Common myeloid progenitor, CD34-positive (primary cell): ENCODE data around the gene TMEM190.
"Not testable (repeated sequence)": the region's sequence is repeated elsewhere in the genome, so short reads cannot be mapped to it uniquely, and the experiment has no call there.

Experiments used
- CTCF ChIA-PET: fragments of 350-600 bp; sonication (Branson Sonifier 250); formaldehyde crosslinking; loops from one replicate; lab custom pipeline; 2021; ENCODE audit warnings: antibody characterized with exemption; lab: Charles Lee
- POLR2A ChIA-PET: fragments of 350-600 bp; sonication (Branson Sonifier 250); formaldehyde crosslinking; loops from one replicate; lab custom pipeline; 2021; ENCODE audit warnings: antibody characterized with exemption; lab: Charles Lee
- DNase-seq, 3 donors: peaks; one replicate each; pipeline versions ENCODE4 v3.0.0 to v3.0.0-alpha.2; 2013
- H3K27ac ChIP-seq, 2 experiments: 1 replicate in 1 of 2; 2 replicates in 1 of 2; pipeline ENCODE4 v1.7.0; 2013; ENCODE audit warnings: inconsistent platforms in 2 of 2, low read length in 2 of 2, mild to moderate bottlenecking in 2 of 2, low read depth in 1 of 2, moderate library complexity in 1 of 2; ENCODE audit not compliant: severe bottlenecking in 2 of 2, insufficient read depth in 1 of 2, poor library complexity in 1 of 2
- H3K27me3 ChIP-seq, 5 experiments: replicated peaks in 2 of 5; 1 replicate in 3 of 5; 2 replicates in 2 of 5; pipeline versions ENCODE4 v1.6.1 to v1.7.0; 2013; ENCODE audit warnings: low read length in 4 of 5, mild to moderate bottlenecking in 2 of 5, moderate library complexity in 2 of 5, inconsistent platforms in 1 of 5; ENCODE audit not compliant: insufficient read depth in 5 of 5, control insufficient read depth in 4 of 5
- H3K36me3 ChIP-seq, 4 experiments: 1 replicate in 2 of 4; 2 replicates in 2 of 4; pipeline versions ENCODE4 v1.6.1 to v1.7.0; 2013; ENCODE audit warnings: low read length in 3 of 4, control low read depth in 1 of 4, mild to moderate bottlenecking in 1 of 4; ENCODE audit not compliant: control insufficient read depth in 4 of 4, insufficient read depth in 4 of 4
- H3K4me1 ChIP-seq, 4 experiments: 1 replicate in 3 of 4; 2 replicates in 1 of 4; pipeline versions ENCODE4 v1.6.1 to v1.7.1; 2013; ENCODE audit warnings: low read length in 3 of 4, mild to moderate bottlenecking in 3 of 4, control low read depth in 1 of 4, inconsistent platforms in 1 of 4, moderate library complexity in 1 of 4; ENCODE audit not compliant: control insufficient read depth in 4 of 4, insufficient read depth in 4 of 4; ENCODE audit errors: control extremely low read depth in 1 of 4
- H3K4me3 ChIP-seq, 7 experiments: 1 replicate in 4 of 7; 2 replicates in 3 of 7; pipeline versions ENCODE4 v1.5.1 to v1.7.0; 2013; ENCODE audit warnings: mild to moderate bottlenecking in 7 of 7, low read length in 6 of 7, moderate library complexity in 6 of 7, inconsistent platforms in 2 of 7, low read depth in 2 of 7, control low read depth in 1 of 7; ENCODE audit not compliant: insufficient read depth in 4 of 7, control insufficient read depth in 1 of 7; ENCODE audit errors: extremely low read depth in 1 of 7
- H3K9me3 ChIP-seq, 5 experiments: 1 replicate in 4 of 5; 2 replicates in 1 of 5; pipeline versions ENCODE4 v1.6.1 to v1.7.1; 2013; ENCODE audit warnings: low read length in 4 of 5, mild to moderate bottlenecking in 2 of 5, inconsistent platforms in 1 of 5, low read depth in 1 of 5, moderate library complexity in 1 of 5; ENCODE audit not compliant: control insufficient read depth in 4 of 5, insufficient read depth in 2 of 5; ENCODE audit errors: control extremely low read depth in 1 of 5
- WGBS: methylation state at CpG from one replicate; pipeline ENCODE4 v1.1.5; 2013; ENCODE audit not compliant: insufficient coverage; 5-methylcytosine and 5-hydroxymethylcytosine counted together

TMEM190 gene

GRCh38 chr19:55421281-55421680 is 44.7 kb downstream of the TMEM190 start:
- not testable (repeated sequence) for H3K36me3 ChIP-seq, H3K9me3 ChIP-seq, H3K27ac ChIP-seq, H3K27me3 ChIP-seq, H3K4me3 ChIP-seq
- peaks cover 6 to 40% (median 31%) of the 10 kb centered on the region in 4 experiments for H3K4me1 ChIP-seq
- POLR2A ChIA-PET: interaction anchor here (0.6 kb wide), 1 partner anchor 19 kb away, joined by 3 read pairs; no protein-coding TSS in a partner anchor
- peak; percentile 77 to 96 (median 93) for DNase-seq
- WGBS: 4% methylated on average over 4 of the region's 4 CpGs
- CTCF ChIA-PET: interaction anchor here (0.6 to 0.8 kb wide), 2 partner anchors 14 to 38 kb away, joined by 3 to 4 read pairs; no protein-coding TSS in a partner anchor

- Histone ChIP-seq H3K4me1 (peaks cover 6 to 29% (median 20%) of the 10 kb centered on the region in 4 experiments), H3K9me3 (peaks cover 0 to 4% (median 0%) of the 10 kb centered on the region in 5 experiments), H3K4me3 (no peak overlapping the region), H3K27me3 (no peaks in the 10 kb centered on the region), H3K36me3 (no peaks in the 10 kb centered on the region), H3K27ac (no peak overlapping the region)
- CTCF ChIA-PET: interaction anchor here (1.0 to 1.5 kb wide), 3 partner anchors 20 to 132 kb away, joined by 3 read pairs; no protein-coding TSS in a partner anchor
- no peak for DNase-seq
- 94% methylated on average over 9 of the region's 13 CpGs for WGBS
- POLR2A ChIA-PET: interaction anchor here (0.7 kb wide), 1 partner anchor 122 kb away, joined by 4 read pairs; no protein-coding TSS in a partner anchor
These were observed 46.8 kb downstream of the TMEM190 start for GRCh38 chr19:55423225-55424005.

- POLR2A ChIA-PET: interaction anchor here (0.5 kb wide), 1 partner anchor 84 kb away, joined by 7 read pairs; no protein-coding TSS in a partner anchor
- Histone ChIP-seq H3K4me1 (peaks cover 6 to 26% (median 20%) of the 10 kb centered on the region in 4 experiments), H3K9me3 (peaks cover 0 to 4% (median 0%) of the 10 kb centered on the region in 5 experiments), H3K27me3 (no peaks in the 10 kb centered on the region), H3K27ac (no peak overlapping the region), H3K36me3 (no peaks in the 10 kb centered on the region), H3K4me3 (no peak overlapping the region)
- CTCF ChIA-PET: interaction anchor here (1.2 kb wide), 1 partner anchor 12 kb away, joined by 4 read pairs; no protein-coding TSS in a partner anchor
- DNase-seq: no peak
- WGBS: 100% methylated on average over 3 of the region's 3 CpGs
These were observed 47.9 kb downstream of the TMEM190 start for GRCh38 chr19:55424518-55424917.

GRCh38 chr19:55426042-55426441 is 49.4 kb downstream of the TMEM190 start:
- Histone ChIP-seq H3K27me3 (peaks cover 0 to 6% (median 0%) of the 10 kb centered on the region in 5 experiments), H3K27ac (no peak overlapping the region), H3K4me3 (no peak overlapping the region), H3K36me3 (no peaks in the 10 kb centered on the region), H3K9me3 (peaks cover 0 to 8% (median 0%) of the 10 kb centered on the region in 5 experiments), H3K4me1 (peaks cover 0 to 12% (median 11%) of the 10 kb centered on the region in 4 experiments)
- ChIA-PET CTCF (interaction anchor here (1.0 to 1.4 kb wide), 2 partner anchors 8 to 11 kb away, joined by 4 to 6 read pairs; no protein-coding TSS in a partner anchor), POLR2A (no interaction called here)
- WGBS: 92% methylated on average over 2 of the region's 2 CpGs
- no peak for DNase-seq
